GM18868 (cell line): ENCODE results near the gene CAMK2A.

ENCODE experiments used
- ATAC-seq: cut with Tn5 transposase; IDR thresholded peaks from one replicate; pipeline ENCODE4 v1.9.1; 2021; ENCODE audit warnings: mild to moderate bottlenecking, moderate library complexity; ENCODE audit not compliant: unreplicated experiment

The CAMK2A gene

GRCh38 chr5:150190503-150190979 lies 99.0 kb downstream of the CAMK2A start:
- ATAC-seq: no peak

DNA sequence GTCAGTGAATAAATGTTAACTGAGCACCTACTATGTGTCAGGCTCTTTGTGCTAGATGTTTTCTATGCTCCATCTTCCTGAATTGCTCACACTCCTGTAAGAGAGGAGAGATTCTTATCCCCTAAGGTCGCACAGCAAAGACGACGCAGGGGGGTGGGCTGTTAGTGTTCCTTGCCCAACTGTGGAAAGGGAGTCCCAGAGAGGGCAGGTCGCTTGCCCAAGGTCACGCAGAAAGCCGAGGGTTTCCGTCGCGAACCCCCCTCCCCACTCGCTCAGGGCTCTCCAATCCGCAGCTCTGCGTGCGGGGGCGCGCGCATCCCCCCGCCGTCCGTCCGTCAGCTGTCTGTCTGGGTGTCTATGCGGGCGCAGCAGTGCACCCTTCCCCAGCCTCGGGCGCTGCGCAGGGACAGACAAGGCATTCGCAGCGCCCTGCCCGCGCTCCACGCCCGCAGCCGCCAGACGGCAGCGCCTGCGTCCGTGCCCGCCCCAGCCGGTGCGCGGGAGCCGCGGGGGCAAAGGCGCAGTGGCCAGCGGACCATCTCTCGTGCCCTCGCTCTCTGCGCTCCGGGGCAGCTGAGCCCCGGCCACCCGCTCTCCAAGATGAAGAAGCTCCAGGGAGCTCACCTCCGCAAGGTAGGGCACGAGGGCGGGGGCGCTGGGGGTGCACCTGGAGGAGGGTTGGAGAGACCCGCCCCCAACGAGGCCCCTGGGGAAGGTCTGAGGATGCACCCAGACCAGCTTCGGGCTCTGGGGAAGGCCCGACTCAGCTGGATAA lies 99.7 kb downstream of the CAMK2A start, which contains the start of gene SLC6A7:
Gene SLC6A7 (plus strand): TSS at position 335 of the 775 bp plus-strand sequence. CDS start 266 bp downstream, at position 601.
- no peak for ATAC-seq

DNA sequence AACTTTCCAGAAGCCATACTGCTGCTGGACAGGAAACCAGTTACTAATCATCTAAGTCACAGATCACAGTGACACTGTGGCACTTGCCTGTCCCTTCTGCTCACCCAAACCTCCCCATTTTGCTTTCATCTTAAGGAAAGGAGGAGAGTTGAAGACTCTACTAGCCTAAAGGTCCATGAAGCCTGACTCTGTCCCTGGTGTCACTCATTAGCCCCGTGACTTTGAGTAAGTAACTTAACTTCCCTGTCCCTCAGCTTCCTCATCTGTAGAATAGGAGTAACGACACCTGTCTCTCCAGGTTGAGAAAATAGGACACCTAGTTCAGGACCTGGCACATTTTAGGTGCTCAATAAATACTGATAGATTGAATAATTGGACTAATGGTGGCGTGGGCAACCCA lies 100.2 kb downstream of the CAMK2A start:
- no peak for ATAC-seq

- ATAC-seq: no peak
These were observed 101.3 kb downstream of the CAMK2A start for GRCh38 chr5:150188146-150188842.

GRCh38 chr5:150186897-150187296 lies 102.7 kb downstream of the CAMK2A start:
- no peak for ATAC-seq

DNA sequence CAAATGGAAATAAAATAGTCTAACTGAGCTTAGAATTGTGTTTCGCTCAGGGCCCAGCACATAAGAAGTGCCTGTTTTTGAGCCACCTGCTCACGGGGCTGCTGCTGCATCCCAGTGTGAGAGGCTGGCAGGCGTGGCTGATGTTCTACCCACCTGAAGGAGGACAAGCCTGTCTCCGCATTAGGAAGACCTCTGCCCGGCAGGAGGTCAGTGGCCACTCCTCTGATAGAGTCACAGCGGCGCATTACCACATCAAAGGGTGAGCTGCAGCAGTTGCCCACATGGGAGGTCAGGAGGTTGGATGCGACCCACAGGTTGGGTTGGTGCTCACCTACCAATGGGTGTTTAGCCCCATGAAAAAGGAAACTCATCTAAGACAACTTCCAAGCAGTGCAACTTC lies 103.4 kb downstream of the CAMK2A start:
- ATAC-seq: no peak

DNA sequence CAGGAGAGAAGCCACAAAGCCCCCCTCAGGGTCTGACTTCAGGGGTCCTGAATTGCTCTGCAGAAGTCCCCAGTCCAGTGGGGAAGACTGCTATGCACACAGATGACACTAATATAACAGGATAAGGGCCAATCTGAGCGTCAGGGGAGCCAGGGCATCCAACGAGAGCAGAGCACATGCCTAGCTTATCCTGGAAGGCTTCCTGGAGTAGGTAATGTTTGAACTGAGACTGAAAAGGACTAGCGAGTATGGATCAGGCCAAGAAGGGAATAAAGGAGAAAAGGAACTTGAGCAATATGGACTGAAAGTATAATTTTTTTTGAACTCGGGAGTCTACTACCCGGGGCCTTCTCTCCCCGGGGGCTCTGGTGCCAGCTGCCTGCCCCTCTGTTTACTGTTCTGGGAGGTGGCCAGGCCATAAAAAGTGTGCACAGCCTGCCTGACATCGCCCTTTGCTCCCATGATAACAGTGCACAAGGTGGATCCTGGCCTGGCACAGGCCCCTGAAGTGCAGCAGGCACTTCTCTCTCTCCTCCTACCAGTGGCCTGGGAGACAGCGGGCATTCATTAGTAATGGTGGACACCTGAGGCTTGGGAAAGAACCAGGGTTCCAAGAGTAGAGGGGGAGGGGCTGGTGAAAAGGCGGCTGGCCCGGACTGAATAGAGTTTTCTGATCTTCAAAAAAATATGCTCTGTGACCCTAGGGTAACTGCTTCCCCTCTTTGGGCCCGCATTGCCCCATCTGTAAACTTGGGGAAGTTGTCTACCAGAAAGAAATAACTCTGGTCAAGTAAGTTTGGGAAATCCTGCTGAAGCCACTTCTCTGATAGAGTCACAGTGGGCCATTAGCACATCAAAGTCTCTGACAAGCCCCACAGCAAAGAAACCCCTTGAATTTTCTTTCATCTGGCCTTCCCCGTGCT lies 104.3 kb downstream of the CAMK2A start:
- ATAC-seq: no peak

DNA sequence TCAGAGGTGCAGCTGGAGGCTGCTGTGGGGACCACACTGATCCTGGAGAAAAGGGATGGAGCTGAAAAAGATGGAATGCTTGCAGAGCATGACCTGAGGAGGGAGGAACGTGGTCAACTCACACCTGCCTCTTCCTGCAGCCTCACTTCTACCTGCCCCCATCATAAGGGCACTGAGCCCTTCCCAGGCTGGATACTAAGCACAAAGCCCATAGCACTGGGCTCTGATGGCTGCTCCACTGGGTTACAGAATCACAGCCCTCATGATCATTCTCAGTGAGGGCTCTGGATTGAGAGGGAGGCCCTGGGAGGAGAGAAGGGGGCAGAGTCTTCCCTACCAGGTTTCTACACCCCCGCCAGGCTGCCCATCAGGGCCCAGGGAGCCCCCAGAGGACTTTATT lies 105.6 kb downstream of the CAMK2A start:
- no peak for ATAC-seq

- ATAC-seq: no peak
These were observed 106.1 kb downstream of the CAMK2A start for GRCh38 chr5:150183436-150183835.

DNA sequence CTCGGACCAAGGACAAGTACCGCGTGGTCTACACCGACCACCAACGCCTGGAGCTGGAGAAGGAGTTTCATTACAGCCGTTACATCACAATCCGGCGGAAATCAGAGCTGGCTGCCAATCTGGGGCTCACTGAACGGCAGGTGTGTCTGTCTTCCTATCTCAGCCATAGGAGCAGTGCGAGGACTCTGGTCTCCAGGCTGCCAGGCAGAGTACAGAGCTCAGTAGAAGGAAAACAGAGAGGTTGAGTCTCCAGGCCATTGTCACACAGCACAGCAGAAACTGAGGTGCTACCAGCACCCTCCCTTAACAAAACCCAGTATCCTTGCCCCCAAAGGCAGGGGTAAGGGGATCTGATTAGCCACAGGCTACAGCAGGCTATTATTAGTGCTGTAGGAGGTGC lies 106.8 kb downstream of the CAMK2A start:
- ATAC-seq: no peak

DNA sequence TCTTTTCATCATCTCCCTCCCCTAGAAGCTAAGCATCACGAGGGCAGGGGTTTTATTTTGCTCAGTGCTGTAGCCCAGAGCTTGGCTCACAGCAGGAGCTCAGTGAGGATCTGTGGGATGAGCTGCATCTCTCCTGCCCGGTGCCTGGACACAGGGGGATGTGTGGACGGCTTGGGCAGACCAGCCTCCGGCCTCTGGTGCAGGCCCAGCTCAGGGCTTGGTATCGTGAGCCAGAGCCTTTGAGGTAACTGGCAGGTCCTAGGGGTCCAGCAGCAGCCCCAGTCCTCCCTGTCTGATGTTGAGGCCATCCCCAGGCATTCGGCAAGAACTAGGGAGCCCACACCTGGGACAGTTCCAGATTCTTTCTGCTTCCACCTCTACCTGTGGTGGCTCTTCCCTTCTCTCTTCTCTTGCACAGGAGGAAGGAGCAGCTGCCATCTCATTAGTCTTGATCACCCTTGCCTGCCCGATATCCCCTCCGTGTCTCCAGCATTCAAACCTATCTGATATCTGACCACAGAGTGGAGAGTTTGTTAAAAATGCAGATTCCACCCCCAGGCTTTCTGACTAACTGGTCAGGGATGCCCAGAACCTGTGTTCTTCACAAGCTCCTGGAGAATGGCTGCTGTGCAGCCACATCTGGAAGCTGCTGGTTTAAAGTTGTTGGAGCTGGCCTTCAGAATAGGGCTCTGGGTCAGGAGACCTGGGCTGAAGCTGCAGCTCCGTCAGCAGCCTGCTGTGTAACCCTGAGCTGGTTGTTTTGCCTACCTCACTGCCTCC lies 107.6 kb downstream of the CAMK2A start:
- no peak for ATAC-seq

GRCh38 chr5:150181027-150181426 lies 108.5 kb downstream of the CAMK2A start:
- ATAC-seq: no peak

DNA sequence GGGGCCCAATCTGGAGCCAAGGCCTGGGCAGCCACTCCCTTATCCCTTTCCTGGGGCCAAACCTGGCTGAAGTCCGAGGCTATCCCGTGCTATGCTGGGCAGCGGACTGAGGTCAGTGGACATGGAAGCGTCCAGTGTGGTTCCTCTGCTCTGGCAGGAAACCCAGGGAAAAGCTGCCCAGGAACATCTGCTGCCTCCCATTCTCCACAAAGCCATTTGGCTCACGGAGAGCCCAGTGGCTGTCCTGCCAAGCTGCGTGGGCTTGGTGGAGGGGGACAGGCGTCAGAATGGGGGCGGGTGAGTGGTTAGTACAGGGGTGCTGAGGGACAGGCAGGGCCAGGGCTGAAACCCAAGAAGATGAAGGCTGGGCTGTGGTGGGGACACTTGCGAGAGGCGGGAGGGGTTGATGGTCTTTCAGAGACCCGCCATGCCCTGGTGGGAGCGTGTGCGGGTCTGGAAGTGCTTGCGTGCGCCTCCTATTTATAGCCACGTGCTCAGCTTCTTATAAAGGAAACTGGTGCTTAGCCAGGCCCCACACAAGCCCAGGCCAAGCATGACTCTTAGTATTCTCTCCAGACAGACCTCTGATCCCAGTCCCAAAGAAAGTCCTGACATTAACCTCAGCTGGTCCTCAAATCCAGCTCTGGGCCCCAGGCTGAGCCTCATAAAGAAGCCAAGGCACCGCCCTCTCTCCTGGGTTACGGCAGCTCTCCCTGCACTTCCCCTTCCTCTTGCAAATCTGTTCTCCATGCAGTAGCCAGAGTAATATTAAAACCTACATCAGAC lies 109.1 kb downstream of the CAMK2A start:
- ATAC-seq: no peak

DNA sequence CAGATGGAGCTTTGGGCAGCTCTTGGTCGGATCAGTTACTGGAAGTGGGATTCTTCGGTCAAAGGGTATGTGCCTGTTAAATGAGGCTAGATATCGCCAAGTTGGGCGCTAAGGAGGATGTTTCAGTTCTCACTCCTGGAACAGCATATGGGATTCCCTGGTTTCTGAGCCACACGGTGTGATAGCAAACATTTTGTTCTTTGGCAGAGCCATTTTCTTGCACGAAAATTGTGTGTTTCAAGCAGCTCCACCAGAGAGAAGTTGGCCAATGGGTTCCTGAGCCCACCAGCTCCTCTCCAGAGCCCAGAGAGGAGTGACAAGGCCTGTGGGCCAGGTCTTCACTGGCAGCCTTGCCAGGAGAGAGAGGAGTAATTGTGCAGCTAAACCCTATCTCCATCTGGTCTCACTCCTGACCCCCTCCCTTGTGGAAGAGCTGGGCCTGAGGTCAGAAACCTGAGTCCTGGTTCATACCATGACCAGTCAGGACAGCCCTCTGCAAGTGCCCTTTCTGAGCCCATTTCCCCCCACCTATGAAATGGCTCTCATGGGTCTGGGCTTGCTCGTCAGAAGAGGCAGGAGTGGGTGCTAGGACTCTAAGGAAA lies 110.5 kb downstream of the CAMK2A start:
- ATAC-seq: no peak

GRCh38 chr5:150178262-150178661 lies 111.3 kb downstream of the CAMK2A start:
- ATAC-seq: no peak

DNA sequence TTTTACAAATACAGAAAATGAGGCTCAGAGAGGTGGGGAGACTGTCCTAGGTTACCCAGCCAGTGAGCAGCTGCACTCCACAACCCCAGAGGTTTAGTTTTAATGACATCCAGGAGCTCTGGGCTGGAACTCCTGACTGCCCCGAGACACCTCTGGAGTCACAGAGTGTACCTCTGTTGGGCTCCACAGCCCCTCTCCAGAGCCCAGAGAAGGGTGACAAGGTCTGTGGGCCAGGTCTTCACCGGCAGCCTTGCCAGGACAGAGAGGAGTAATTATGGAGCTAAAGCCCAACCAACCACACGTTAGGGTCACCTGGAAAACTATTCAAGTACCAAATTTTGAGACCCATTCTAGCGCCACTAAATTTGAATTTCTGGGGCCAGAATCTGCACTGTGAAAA lies 111.9 kb downstream of the CAMK2A start:
- ATAC-seq: no peak

- no peak for ATAC-seq
These were observed 112.7 kb downstream of the CAMK2A start for GRCh38 chr5:150176745-150177477.

DNA sequence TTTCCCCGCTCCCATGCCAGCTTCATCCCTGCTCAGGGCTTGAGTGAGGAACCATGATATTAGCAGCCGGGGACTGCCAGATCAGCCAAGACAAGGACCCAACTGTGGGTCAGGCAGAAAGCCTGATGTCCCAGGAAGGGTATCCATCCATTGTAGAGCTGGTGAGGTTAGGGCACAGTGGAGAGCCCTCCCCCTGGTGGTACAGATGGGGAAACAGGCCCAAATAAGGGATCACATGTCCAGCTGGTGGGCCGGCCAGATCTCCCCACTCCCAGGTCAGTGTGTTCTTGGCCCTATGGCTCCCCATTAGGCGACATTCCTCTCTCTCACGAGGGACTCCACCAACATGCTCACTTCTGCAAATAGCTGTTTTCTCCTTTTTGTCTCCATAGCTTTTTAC lies 114.0 kb downstream of the CAMK2A start:
- ATAC-seq: peak; percentile 49
